Activated CD4-positive, alpha-beta T cell treated with anti-CD3 and anti-CD28 coated beads, Interleukin-2, amount 10 ng/mL, durations not matched to agents 7 days and 5 days (primary cell): ENCODE measurements around the gene CCDC91. TPM values are rescaled to one million over a fixed set of nuclear protein-coding genes. Genes with fewer than 3 reads are reported as not detected.
"Not testable (repeated sequence)": the region's sequence is repeated elsewhere in the genome, so short reads cannot be mapped to it uniquely, and the experiment has no call there.

Experiments
- CTCF ChIA-PET: fragments of 350-600 bp; sonication (Branson Sonifier 250); formaldehyde crosslinking; loops from one replicate; lab custom pipeline; 2021; ENCODE audit warnings: antibody characterized with exemption; lab: Charles Lee
- POLR2A ChIA-PET: fragments of 350-600 bp; sonication (Branson Sonifier 250); formaldehyde crosslinking; loops from one replicate; lab custom pipeline; 2021; ENCODE audit warnings: antibody characterized with exemption; lab: Charles Lee
- DNase-seq: peaks from one replicate; pipeline ENCODE4 v3.0.0-alpha.2; 2020
- H3K27ac Mint-ChIP-seq: one replicate; pipeline ENCODE4 v1.8.0; 2021; ENCODE audit warnings: mild to moderate bottlenecking, moderate library complexity, mixed read lengths
- H3K27me3 Mint-ChIP-seq: one replicate; pipeline ENCODE4 v1.8.0; 2021; ENCODE audit warnings: mixed read lengths
- H3K36me3 Mint-ChIP-seq: one replicate; pipeline ENCODE4 v1.8.0; 2021; ENCODE audit warnings: low read depth, mixed read lengths
- H3K4me1 Mint-ChIP-seq: one replicate; pipeline ENCODE4 v1.8.0; 2021; ENCODE audit warnings: mixed read lengths
- H3K4me3 Mint-ChIP-seq: one replicate; pipeline ENCODE4 v1.8.0; 2021; ENCODE audit warnings: mild to moderate bottlenecking, moderate library complexity, mixed read lengths
- H3K9me3 Mint-ChIP-seq: one replicate; pipeline ENCODE4 v1.8.0; 2021; ENCODE audit warnings: mixed read lengths
- total RNA-seq, 2 experiments: library from RNA; stranded (reverse); gene quantifications; one replicate each; pipeline ENCODE4 v1.2.3, GENCODE V29; 2021

CCDC91 gene
- total RNA-seq, 2 experiments from 2014 or later: 17.0 to 23.2 TPM

DNA sequence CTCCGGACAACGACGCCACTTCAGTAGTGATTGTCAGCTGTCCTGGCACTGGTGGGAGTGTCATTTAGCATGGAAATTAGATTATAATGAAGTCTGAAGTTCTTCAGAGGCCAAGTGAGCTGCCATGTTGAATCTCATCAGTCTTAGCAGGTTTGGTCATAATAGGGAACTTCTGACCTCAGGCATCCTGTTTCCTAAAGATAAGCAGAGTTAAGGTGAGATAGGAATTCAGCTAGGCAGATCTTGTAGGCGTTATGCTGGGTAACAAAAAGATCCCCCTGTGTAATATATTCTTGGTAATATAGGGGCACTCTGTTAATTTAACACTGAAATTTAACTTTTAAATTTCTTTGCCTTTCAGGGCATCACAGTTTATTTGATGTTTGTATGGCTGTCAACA is 137.5 kb downstream of the CCDC91 start:
- ChIA-PET POLR2A (no interaction called here), CTCF (interaction anchor here (1.6 kb wide), 1 partner anchor 21 kb away, joined by 3 read pairs; no protein-coding TSS in a partner anchor)
- no peaks in the 10 kb centered on the region for H3K4me1 Mint-ChIP-seq
- H3K27me3 Mint-ChIP-seq: no peaks in the 10 kb centered on the region
- no peak overlapping the region for H3K27ac Mint-ChIP-seq
- DNase-seq: no peak
- no peak overlapping the region for H3K4me3 Mint-ChIP-seq
- H3K9me3 Mint-ChIP-seq: peaks cover 8% of the 10 kb centered on the region
- peaks cover 9% of the 10 kb centered on the region for H3K36me3 Mint-ChIP-seq

DNA sequence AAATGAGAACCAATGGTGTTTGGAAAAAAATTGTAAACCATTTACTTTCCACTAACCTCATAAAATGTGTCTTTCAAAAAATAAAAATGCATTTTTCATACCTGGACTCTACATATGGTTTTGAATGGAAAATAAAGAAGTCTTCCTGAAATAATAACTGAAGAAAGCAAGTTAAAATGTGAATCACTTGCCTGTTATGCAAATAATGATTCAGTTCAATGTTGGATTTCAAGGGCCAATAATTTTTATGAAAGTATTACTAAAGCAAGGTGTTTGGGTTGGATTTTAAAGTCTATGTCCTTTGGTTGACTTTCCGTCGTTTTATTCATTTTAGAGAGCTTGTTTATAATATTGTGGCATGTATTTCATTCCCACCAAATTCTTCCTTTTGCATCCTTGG is 138.7 kb downstream of the CCDC91 start:
- H3K36me3 Mint-ChIP-seq: peaks cover 9% of the 10 kb centered on the region
- H3K4me1 Mint-ChIP-seq: no peaks in the 10 kb centered on the region
- DNase-seq: no peak
- POLR2A ChIA-PET: no interaction called here
- H3K27ac Mint-ChIP-seq: no peak overlapping the region
- no peaks in the 10 kb centered on the region for H3K27me3 Mint-ChIP-seq
- H3K4me3 Mint-ChIP-seq: no peak overlapping the region
- peaks cover 8% of the 10 kb centered on the region for H3K9me3 Mint-ChIP-seq
- CTCF ChIA-PET: no interaction called here

DNA sequence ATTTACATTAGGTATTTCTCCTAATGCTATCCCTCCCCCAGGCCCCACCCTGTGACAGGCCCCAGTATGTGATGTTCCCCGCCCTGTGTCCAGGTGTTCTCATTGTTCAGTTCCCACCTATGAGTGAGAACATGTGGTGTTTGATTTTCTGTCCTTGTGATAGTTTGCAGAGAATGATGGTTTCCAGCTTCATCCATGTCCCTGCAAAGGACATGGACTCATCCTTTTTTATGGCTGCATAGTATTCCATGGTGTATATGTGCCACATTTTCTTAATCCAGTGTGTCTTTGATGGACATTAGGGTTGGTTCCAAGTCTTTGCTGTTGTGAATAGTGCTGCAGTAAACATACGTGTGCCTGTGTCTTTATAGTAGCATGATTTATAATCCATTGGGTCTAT is 139.5 kb downstream of the CCDC91 start:
- H3K4me3 Mint-ChIP-seq, H3K27me3 Mint-ChIP-seq, POLR2A ChIA-PET, H3K4me1 Mint-ChIP-seq, H3K36me3 Mint-ChIP-seq, CTCF ChIA-PET, DNase-seq, H3K27ac Mint-ChIP-seq, H3K9me3 Mint-ChIP-seq: not testable (repeated sequence)

DNA sequence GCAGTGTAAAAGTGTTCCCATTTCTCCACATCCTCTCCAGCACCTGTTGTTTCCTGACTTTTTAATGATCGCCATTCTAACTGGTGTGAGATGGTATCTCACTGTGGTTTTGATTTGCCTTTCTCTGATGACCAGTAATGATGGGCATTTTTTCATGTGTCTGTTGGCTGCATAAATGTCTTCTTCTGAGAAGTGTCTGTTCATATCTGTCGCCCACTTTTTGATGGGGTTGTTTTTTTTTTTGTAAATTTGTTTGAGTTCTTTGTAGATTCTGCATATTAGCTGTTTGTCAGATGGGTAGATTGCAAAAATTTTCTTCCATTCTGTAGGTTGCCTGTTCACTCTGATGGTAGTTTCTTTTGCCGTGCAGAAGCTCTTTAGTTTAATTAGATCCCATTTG is 140.0 kb downstream of the CCDC91 start:
- H3K9me3 Mint-ChIP-seq, DNase-seq, H3K27ac Mint-ChIP-seq, CTCF ChIA-PET, H3K4me1 Mint-ChIP-seq, H3K27me3 Mint-ChIP-seq, H3K36me3 Mint-ChIP-seq, H3K4me3 Mint-ChIP-seq, POLR2A ChIA-PET: not testable (repeated sequence)

DNA sequence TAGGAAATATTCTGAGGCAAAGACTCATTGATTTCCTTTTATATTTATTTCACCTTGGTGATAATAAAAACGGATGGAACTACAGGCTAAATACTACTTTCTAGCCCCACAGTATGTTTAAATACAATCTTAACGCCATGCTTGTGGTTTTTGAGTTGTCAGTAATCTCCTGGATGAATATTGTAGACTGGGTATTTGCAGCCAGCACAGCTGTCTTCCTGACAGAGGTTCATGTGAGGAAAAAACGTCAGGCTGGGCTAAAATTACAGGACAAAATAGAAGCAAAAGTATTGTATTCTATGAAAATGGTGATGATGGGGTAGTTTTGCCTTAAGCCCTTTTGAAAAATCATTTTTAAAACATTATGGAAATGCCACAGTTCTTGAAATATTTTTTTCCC is 140.9 kb downstream of the CCDC91 start:
- no peak for DNase-seq
- Mint-ChIP-seq H3K4me3 (no peak overlapping the region), H3K9me3 (peaks cover 8% of the 10 kb centered on the region), H3K36me3 (peaks cover 9% of the 10 kb centered on the region), H3K27ac (no peak overlapping the region), H3K27me3 (no peaks in the 10 kb centered on the region), H3K4me1 (no peaks in the 10 kb centered on the region)
- CTCF ChIA-PET: no interaction called here
- POLR2A ChIA-PET: no interaction called here

DNA sequence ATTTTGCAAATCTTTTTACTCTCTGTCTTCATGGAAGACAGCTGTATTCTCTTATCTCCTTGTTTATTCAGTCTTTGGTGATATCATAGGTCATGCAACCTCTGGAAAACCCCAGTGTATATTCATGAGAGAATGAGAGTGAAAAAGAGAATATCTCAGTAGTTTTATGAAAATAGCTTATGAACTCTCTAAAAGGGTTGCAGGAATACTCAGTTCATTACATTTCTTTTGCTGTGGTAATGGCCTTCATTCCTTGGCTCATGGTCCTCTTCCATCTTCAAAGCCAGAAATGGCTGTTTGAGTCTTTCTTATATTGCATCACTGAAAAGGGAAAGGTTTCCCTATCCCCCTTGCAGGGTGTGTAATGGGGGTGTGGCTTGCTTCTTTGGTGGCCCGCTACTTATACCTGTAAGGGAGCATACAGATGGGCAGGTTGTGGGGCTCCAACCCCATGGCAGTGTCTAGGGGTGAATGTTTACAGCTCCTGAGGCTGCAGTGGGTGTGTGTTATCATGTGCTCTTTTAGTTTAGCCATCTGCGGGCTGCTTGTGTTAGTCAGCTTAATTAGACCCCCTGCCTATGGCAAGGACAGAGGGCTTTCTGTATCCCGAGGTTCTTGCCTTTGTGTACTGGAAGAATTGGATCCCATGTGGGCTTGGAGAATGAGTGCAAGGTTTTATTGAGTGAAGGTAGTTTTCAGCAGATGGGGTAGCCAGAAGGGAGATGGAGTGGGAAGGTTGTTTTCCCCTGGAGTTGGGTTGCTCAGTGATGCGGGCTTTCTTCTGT is 150.2 kb downstream of the CCDC91 start:
- CTCF ChIA-PET: interaction anchor here (0.6 kb wide), 1 partner anchor 1053 kb away, joined by 3 read pairs; no protein-coding TSS in a partner anchor
- Mint-ChIP-seq H3K27ac (no peak overlapping the region), H3K36me3 (peaks cover 2% of the 10 kb centered on the region), H3K27me3 (no peaks in the 10 kb centered on the region), H3K4me1 (no peaks in the 10 kb centered on the region), H3K4me3 (no peak overlapping the region), H3K9me3 (peaks cover 4% of the 10 kb centered on the region)
- DNase-seq: no peak
- POLR2A ChIA-PET: no interaction called here

DNA sequence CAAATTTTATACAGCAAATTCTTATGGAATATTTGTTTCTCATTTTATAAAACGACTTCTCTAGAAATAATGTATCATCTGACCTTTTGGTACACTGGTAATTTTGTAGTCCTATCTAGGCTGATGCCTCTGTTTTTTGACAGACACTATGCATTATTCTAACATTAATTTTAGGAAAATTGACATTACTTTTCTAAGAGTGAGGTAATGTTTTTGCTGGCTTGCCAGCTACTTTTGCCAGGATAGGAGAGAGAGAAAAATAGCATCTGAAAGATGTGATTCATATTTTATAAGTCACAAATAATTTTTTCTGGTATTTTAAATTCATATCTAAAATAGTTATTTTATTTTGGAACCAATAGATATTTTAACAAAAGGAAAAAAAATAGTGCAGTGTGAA is 153.5 kb downstream of the CCDC91 start:
- DNase-seq: no peak
- no peaks in the 10 kb centered on the region for H3K27me3 Mint-ChIP-seq
- CTCF ChIA-PET: no interaction called here
- POLR2A ChIA-PET: no interaction called here
- H3K9me3 Mint-ChIP-seq: peaks cover 6% of the 10 kb centered on the region
- H3K36me3 Mint-ChIP-seq: peaks cover 4% of the 10 kb centered on the region
- no peak overlapping the region for H3K27ac Mint-ChIP-seq
- no peak overlapping the region for H3K4me3 Mint-ChIP-seq
- no peaks in the 10 kb centered on the region for H3K4me1 Mint-ChIP-seq

DNA sequence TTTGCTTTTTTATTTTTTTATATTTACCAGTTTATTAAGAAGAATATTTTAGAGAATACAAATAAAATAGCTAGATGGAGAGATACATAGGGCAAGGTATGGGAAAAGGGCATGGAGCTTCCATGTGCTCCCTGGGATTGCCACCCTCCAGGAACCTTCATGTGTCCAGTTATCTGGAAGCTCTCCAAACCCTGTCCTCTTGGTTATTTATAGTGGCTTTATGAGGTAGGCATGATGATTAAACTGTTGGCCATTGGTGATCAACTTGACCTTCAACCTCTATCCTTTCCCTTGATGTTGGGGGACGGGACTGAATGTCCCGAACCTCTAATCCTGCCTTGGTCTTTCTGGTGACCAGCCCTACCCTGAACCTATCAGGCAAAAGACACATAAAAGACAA is 156.3 kb downstream of the CCDC91 start:
- CTCF ChIA-PET: no interaction called here
- Mint-ChIP-seq H3K4me1 (peaks cover 2% of the 10 kb centered on the region), H3K4me3 (no peak overlapping the region), H3K9me3 (peaks cover 6% of the 10 kb centered on the region), H3K36me3 (peaks cover 7% of the 10 kb centered on the region), H3K27ac (no peak overlapping the region), H3K27me3 (no peaks in the 10 kb centered on the region)
- POLR2A ChIA-PET: no interaction called here
- no peak for DNase-seq

DNA sequence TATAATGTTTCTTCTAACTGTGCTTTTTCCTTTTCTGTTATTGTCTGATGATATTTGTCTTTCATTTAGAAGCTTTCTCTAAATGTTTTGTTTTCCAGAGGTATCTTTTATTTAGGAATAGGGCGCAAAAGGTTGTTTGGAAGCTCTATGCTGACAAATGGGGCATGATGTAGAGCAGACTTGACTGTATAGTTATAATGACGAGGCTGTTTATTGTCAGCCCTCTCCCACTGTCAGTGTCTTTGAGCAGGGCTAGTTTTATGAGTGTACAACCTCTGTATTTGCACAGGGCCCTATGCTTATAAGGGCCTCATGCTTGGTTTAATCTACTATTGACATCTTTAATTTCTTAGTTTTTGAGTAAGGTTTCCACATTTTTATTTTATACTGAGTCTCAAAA is 158.9 kb downstream of the CCDC91 start:
- no peak overlapping the region for H3K27ac Mint-ChIP-seq
- no peak overlapping the region for H3K4me3 Mint-ChIP-seq
- H3K9me3 Mint-ChIP-seq: peaks cover 15% of the 10 kb centered on the region
- CTCF ChIA-PET: interaction anchor here (0.6 kb wide), 1 partner anchor 1315 kb away, joined by 3 read pairs; no protein-coding TSS in a partner anchor
- H3K27me3 Mint-ChIP-seq: no peaks in the 10 kb centered on the region
- DNase-seq: no peak
- POLR2A ChIA-PET: no interaction called here
- H3K36me3 Mint-ChIP-seq: peaks cover 15% of the 10 kb centered on the region
- peaks cover 7% of the 10 kb centered on the region for H3K4me1 Mint-ChIP-seq

DNA sequence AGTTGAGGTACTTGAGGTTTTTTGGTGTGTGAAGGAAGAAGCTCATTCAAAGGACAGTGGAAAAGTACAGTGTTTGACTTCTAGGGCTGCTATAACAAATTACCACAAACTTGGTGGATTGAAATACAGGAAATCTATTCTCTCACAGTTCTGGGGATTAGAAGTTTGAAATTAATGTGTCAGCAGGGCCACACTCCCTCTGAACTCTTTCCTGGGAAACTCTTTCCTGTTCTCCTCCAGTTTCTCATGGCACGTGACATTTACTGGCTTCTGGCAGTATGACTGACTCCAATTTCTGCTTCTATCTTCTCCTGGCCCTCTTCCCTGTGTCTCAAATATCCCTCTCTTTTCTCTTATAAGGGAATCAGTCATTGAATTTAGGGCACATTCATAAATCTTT is 160.2 kb downstream of the CCDC91 start:
- POLR2A ChIA-PET: no interaction called here
- Mint-ChIP-seq H3K4me3 (no peak overlapping the region), H3K27ac (no peak overlapping the region), H3K9me3 (peaks cover 16% of the 10 kb centered on the region), H3K36me3 (peaks cover 15% of the 10 kb centered on the region), H3K27me3 (no peaks in the 10 kb centered on the region), H3K4me1 (peaks cover 7% of the 10 kb centered on the region)
- CTCF ChIA-PET: no interaction called here
- no peak for DNase-seq

DNA sequence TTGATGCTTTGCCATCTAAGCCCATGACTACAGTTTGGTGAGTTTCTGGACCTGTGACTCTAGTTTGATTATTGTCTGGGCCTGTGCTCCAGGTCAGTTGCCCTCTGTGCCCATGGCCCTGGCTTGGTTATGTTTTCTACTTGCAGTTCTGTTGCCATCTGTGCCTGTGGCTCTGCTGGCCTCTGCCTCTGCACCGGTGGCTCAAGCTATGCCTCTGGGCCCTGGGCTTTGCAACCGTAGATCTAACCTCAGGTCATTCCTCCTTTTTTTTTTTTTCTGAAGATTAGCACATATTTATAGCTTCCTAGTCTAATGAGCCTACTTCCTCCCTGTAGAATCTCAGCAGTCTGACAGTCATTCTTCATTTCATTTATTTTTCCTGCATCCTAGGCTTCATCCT is 161.2 kb downstream of the CCDC91 start:
- ChIA-PET POLR2A (interaction anchor here (0.5 kb wide), 1 partner anchor 73 kb away, joined by 3 read pairs; no protein-coding TSS in a partner anchor), CTCF (no interaction called here)
- Mint-ChIP-seq H3K4me3 (no peak overlapping the region), H3K36me3 (peaks cover 15% of the 10 kb centered on the region), H3K9me3 (peaks cover 16% of the 10 kb centered on the region), H3K27me3 (no peaks in the 10 kb centered on the region), H3K27ac (no peak overlapping the region), H3K4me1 (peaks cover 7% of the 10 kb centered on the region)
- no peak for DNase-seq

DNA sequence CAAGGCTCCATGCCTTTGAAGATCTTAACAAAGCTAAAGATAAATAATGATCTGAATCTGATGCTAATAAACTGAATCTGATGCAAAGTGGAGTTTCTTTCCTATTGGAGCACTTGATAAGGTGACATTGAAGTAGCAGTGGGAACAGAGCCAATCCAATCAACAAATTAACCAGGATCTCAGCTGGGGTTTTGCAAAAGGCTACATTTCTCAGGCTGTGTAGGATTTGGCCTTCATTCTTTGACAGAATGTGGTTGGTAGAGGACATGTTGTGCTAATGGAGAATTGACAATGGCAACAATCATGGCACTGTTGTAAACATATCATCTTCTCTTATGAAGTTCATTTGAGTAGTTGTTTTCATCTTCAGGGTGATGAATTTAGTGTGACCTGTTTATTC is 164.9 kb downstream of the CCDC91 start:
- H3K9me3 Mint-ChIP-seq: peaks cover 14% of the 10 kb centered on the region
- ChIA-PET CTCF (no interaction called here), POLR2A (no interaction called here)
- H3K36me3 Mint-ChIP-seq: peaks cover 13% of the 10 kb centered on the region
- no peak overlapping the region for H3K27ac Mint-ChIP-seq
- DNase-seq: no peak
- no peak overlapping the region for H3K4me3 Mint-ChIP-seq
- peaks cover 7% of the 10 kb centered on the region for H3K4me1 Mint-ChIP-seq
- H3K27me3 Mint-ChIP-seq: no peaks in the 10 kb centered on the region

DNA sequence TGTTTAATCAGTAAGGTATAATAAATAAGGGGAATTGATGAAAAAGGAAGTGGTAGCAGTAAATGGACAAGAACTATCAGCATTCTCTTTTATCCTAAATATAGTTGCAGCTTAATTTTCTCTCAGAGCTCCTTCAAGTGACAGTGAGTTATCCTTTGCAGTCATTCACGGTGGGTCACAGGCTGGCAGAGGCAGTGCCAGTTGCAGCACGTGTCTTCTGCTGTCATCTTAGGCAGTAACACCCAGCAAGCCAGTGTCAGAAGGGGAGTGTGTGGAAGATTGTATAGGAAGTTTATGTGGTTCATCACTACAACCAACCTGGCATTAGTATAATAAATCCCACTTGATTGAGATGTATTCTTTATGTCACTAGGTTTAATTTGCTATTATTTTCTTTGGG is 170.0 kb downstream of the CCDC91 start:
- H3K9me3 Mint-ChIP-seq: peaks cover 2% of the 10 kb centered on the region
- DNase-seq: no peak
- no peaks in the 10 kb centered on the region for H3K4me1 Mint-ChIP-seq
- H3K27ac Mint-ChIP-seq: no peak overlapping the region
- ChIA-PET CTCF (no interaction called here), POLR2A (no interaction called here)
- H3K4me3 Mint-ChIP-seq: no peak overlapping the region
- no peaks in the 10 kb centered on the region for H3K36me3 Mint-ChIP-seq
- no peaks in the 10 kb centered on the region for H3K27me3 Mint-ChIP-seq

DNA sequence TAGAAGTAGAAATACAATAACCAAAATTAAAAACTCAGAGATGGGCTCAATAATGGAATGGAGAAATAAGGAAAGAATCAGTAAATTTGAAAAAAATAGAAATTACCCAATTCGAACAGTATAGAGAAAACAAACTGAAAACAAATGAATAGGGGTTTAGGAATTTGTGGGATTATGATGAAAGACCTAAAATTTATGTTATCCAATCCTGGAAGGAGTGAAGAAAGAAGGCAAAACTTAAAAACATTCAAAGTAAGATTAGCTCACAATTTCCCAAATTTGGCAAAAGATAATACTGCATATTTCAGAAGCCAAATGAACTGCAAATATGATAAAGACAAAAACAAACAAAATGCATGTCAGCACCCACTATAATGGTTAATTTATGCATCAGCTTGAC is 177.1 kb downstream of the CCDC91 start:
- H3K36me3 Mint-ChIP-seq: peaks cover 35% of the 10 kb centered on the region
- CTCF ChIA-PET: no interaction called here

More for the DNA sequence above, 177.1 kb downstream of the CCDC91 start:
- Mint-ChIP-seq H3K4me1 (no peaks in the 10 kb centered on the region), H3K27me3 (no peaks in the 10 kb centered on the region), H3K4me3 (no peak overlapping the region), H3K27ac (no peak overlapping the region), H3K9me3 (peaks cover 45% of the 10 kb centered on the region)
- POLR2A ChIA-PET: no interaction called here
- no peak for DNase-seq
